Heart right ventricle (tissue), 16 donors: Measurements from ENCODE around the gene GYPC. TPM values are rescaled to one million over a fixed set of nuclear protein-coding genes. Genes with fewer than 3 reads are reported as not detected.

Experiments used
- ATAC-seq, 8 donors: fragments of 200-7000 bp; cut with Tn5 transposase; one replicate each; pipeline ENCODE4 v1.9.1; 2020; ENCODE audit warnings: mild to moderate bottlenecking in 8 of 8, moderate library complexity in 8 of 8, moderate number of reproducible peaks in 1 of 8
- DNase-seq, 2 donors: peaks; one replicate each; pipeline ENCODE4 v3.0.0-alpha.2; 2020
- H3K27ac ChIP-seq, 10 donors: fragments of 200-600 bp; sonication (generic) in 2 of 10; one replicate each; pipeline versions ENCODE4 v1.5.0 to v1.8.0; 2020 to 2022; ENCODE audit warnings: mild to moderate bottlenecking in 3 of 10
- H3K27me3 ChIP-seq, 7 donors: fragments of 200-600 bp; one replicate each; pipeline ENCODE4 v1.8.0; 2021 to 2022; ENCODE audit warnings: mild to moderate bottlenecking in 2 of 7
- H3K36me3 ChIP-seq, 9 donors: fragments of 200-600 bp; sonication (generic) in 1 of 9; one replicate each; pipeline versions ENCODE4 v1.5.0 to v1.8.0; 2020 to 2022; ENCODE audit warnings: mild to moderate bottlenecking in 2 of 9
- H3K4me1 ChIP-seq, 9 donors: fragments of 200-600 bp; sonication (generic) in 1 of 9; one replicate each; pipeline versions ENCODE4 v1.5.0 to v1.8.0; 2020 to 2022; ENCODE audit warnings: mild to moderate bottlenecking in 4 of 9
- H3K4me3 ChIP-seq, 10 donors: fragments of 200-600 bp; sonication (generic) in 2 of 10; one replicate each; pipeline versions ENCODE4 v1.5.0 to v1.8.0; 2020 to 2022; ENCODE audit warnings: mild to moderate bottlenecking in 7 of 10, moderate library complexity in 2 of 10
- H3K9me3 ChIP-seq, 11 donors: fragments of 200-600 bp in 10 of 11; sonication (generic) in 2 of 11; one replicate each; pipeline versions ENCODE4 v1.5.0 to v1.8.0; 2013 to 2022; ENCODE audit warnings: mild to moderate bottlenecking in 2 of 11, control low read depth in 1 of 11, moderate library complexity in 1 of 11
- WGBS, 2 donors: extraction: QIAGEN DNeasy Blood & Tissue Kit; methylation state at CpG; one replicate each; pipeline ENCODE4 v1.1.7; 2013; ENCODE audit warnings: inconsistent platforms in 1 of 2; 5-methylcytosine and 5-hydroxymethylcytosine counted together
- intact Hi-C, 10 donors: fragments of 100-400 bp; cut with DNase I; formaldehyde crosslinking; loops; one replicate each; pipeline versions ENCODE4 v1.11.1 to v1.14.2; 2022
- polyA plus RNA-seq, 2 donors: library from polyadenylated mRNA; stranded (reverse); fragments of 200-250 nt; gene quantifications; one replicate each; pipeline ENCODE4 v1.2.3, GENCODE V29; 2013
- total RNA-seq, 10 donors: library from RNA; stranded (reverse); fragmentation: NEBNext Ultra II Directional in 3 of 10; extraction: Animal tissue kit (Norgen Biotek cat#: 25700) in 3 of 10; gene quantifications; one replicate each; pipeline versions ENCODE4 v1.2.1 to v1.2.4, GENCODE V29; 2021 to 2023
- TF ChIP-seq, protein P1 (sequence below), 9 donors: fragments of 200-600 bp; sonication (generic) in 2 of 9; IDR thresholded peaks; one replicate each; pipeline versions ENCODE4 v1.5.0 to v1.8.0; 2021 to 2022; ENCODE audit warnings: antibody characterized with exemption in 9 of 9, mild to moderate bottlenecking in 5 of 9, moderate library complexity in 1 of 9
- donor health status: Arrhythmogenic right ventricular cardiomyopathy.
- donor health status: ischemic (EF 13 %, LVEDD 7.1; RV severe dilation, severe dysfunction).
- donor health status: healthy with polysubstance abuse.
- donor health status: DM: no; HTN: yes; CAD: no.
- donor health status: DM: no; HTN: no; CAD: no.
- donor health status: ischemic (EF 25% LVEDD 6.9; RV normal size, moderate dysfunction).
- donor health status: ischemic (EF 25% LVEDD 5.7; RV mildly dilated, moderate dysfunction).
- donor health status: healthy.
- donor health status: DM: yes; HTN: yes; CAD: no.
- donor health status: Ischemic cardiomyopathy.
- donor health status: ischemic (EF 35%, LVEDD 5.7; RV mildly dilated, moderate dysfunction).
- donor health status: nonischemic (EF 11% LVEDD 7.7; RV severe dilation, severe dysfunction).
- donor health status: DM: yes; HTN: yes; CAD: no.
- donor health status: PGD.
- donor health status: ischemic (EF 29% LVEDD 5.4; RV normal size, mild dysfunction).
- donor health status: nonischemic (EF 23%, LVEDD 6.1; RV moderate dilation, normal function).

GYPC gene
- total and polyA plus RNA-seq, 12 donors = 80.3 to 408 (median 127) TPM

DNA sequence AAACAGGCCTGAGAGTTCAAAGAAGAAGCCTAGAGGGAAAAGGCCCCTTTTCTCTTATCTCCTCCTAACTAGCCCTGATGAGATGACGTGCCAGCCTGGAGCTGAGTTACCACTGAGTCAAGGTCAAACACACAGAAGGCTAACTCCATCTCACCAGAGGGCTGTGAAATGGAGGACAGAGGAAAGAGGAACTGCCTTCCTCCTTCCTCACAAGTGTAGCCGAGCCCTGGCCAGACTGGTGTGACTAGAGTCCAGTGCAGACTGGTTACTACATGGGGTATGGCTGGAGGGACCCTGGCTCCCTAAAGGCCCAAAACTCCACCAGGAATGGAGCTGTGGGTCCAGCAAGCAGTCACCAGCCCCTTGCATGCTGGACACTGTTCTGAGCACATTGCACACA, 35.7 kb upstream of the GYPC start:
- ATAC-seq (no peak), DNase-seq (no peak)
- Histone ChIP-seq H3K36me3 (no peaks in the 10 kb centered on the region), H3K4me3 (no peak overlapping the region), H3K27me3 (no peaks in the 10 kb centered on the region), H3K27ac (no peak overlapping the region), H3K4me1 (no peaks in the 10 kb centered on the region), H3K9me3 (peaks cover 0 to 22% (median 10%) of the 10 kb centered on the region in 11 donors)
- WGBS, 2 donors = 86 to 93% methylated on average over 2 of the region's 2 CpGs
- TF ChIP-seq, protein P1, sequence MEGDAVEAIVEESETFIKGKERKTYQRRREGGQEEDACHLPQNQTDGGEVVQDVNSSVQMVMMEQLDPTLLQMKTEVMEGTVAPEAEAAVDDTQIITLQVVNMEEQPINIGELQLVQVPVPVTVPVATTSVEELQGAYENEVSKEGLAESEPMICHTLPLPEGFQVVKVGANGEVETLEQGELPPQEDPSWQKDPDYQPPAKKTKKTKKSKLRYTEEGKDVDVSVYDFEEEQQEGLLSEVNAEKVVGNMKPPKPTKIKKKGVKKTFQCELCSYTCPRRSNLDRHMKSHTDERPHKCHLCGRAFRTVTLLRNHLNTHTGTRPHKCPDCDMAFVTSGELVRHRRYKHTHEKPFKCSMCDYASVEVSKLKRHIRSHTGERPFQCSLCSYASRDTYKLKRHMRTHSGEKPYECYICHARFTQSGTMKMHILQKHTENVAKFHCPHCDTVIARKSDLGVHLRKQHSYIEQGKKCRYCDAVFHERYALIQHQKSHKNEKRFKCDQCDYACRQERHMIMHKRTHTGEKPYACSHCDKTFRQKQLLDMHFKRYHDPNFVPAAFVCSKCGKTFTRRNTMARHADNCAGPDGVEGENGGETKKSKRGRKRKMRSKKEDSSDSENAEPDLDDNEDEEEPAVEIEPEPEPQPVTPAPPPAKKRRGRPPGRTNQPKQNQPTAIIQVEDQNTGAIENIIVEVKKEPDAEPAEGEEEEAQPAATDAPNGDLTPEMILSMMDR (IDR thresholded peaks at IDR 0.05) = no peak
- intact Hi-C loops = no loop called here

DNA sequence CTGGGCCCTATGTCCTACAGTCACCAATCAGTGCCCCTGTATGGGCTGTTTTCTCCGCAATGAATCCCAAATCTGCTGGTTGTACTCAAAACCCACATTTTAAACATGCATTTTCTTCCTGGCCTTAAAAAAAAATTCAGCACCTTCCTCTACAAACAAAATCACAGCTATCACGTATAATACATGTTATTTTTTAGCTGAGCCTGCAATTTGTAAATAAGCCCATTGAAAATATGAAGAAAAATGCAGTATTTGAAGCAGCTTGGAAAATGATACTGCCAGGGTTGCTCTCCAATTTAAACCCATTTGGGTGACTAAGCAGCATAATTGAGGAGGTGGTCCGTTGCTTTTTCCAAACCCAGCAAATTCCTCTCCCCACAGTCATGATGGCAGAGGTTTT, 33.0 kb upstream of the GYPC start:
- no peak for DNase-seq
- WGBS, 2 donors = 91 to 92% methylated on average over 3 of the region's 3 CpGs

DNA sequence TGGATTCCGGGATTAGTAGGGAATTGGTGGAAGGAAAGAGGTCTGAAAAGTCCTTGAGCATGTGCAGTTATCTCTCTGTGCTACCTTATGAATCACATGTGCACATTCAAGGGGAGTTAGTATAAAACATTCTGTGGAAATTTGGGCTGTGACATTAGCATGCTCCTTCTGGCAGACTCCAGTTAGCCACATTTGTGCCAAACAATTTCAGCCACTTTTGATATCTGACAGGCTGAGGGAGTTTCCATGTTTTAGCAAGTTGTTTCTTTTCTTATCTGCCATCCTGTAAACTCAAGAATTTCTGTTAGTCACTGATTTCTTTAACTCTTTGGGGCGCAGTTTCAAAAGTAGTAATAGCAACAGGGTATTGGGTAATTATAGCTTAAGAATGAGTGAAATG, 28.3 kb upstream of the GYPC start:
- Histone ChIP-seq H3K27me3 (no peaks in the 10 kb centered on the region), H3K36me3 (no peaks in the 10 kb centered on the region), H3K4me1 (peaks cover 0 to 16% (median 6%) of the 10 kb centered on the region in 9 donors), H3K9me3 (peaks cover 0 to 2% (median 0%) of the 10 kb centered on the region in 11 donors), H3K27ac (no peak overlapping the region), H3K4me3 (no peak overlapping the region)
- 48 to 58% methylated on average over 2 of the region's 2 CpGs for WGBS, 2 donors
- ATAC-seq (peak in 5 of 8 donors; percentile 16 to 80 (median 74)), DNase-seq (peak in 1 of 2 donors; percentile 17)
- intact Hi-C loops = no loop called here
- TF ChIP-seq, protein P1 (IDR thresholded peaks at IDR 0.05) = no peak

More for the DNA sequence above, 33.0 kb upstream of the GYPC start:
- TF ChIP-seq, protein P1 (IDR thresholded peaks at IDR 0.05) = no peak
- Histone ChIP-seq H3K36me3 (no peaks in the 10 kb centered on the region), H3K4me1 (peaks cover 0 to 12% (median 3%) of the 10 kb centered on the region in 9 donors), H3K9me3 (peaks cover 0 to 22% (median 10%) of the 10 kb centered on the region in 11 donors), H3K27me3 (no peaks in the 10 kb centered on the region), H3K27ac (no peak overlapping the region), H3K4me3 (no peak overlapping the region)
- intact Hi-C loops = no loop called here
- ATAC-seq = no peak

DNA sequence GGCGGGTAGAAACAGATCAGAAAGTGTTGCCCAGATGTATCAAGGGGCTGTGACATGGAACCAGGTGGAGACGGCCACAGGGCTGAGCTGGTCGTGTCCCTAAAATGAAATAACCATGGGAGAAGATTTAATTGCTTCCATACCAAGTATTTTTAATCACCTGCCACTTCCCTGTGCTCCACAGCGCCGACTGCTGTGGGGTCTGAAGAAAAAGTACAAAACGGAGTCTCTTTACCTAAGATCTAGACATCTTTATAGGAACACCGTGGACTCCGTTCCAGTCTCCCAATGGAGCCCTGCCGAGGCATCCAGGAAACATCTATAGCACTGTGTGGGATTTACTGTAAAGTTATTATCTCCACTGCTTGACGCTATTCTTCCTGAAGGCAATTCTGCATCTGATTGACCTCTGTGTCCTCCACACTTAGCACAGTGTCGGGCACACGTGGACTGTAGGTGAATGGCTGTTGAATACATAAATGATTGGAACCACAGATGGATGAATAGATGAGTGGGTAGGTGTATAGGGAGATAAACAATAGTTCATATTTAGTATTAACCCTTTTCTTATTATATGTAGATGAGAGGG, 21.6 kb upstream of the GYPC start:
- intact Hi-C loops = no loop called here
- DNase-seq (no peak), ATAC-seq (peak in 1 of 8 donors; percentile 29)

More for the DNA sequence above, 21.6 kb upstream of the GYPC start:
- Histone ChIP-seq H3K27me3 (no peaks in the 10 kb centered on the region), H3K4me3 (no peak overlapping the region), H3K9me3 (no peaks in the 10 kb centered on the region), H3K4me1 (peaks cover 0 to 17% (median 13%) of the 10 kb centered on the region in 9 donors), H3K36me3 (no peaks in the 10 kb centered on the region), H3K27ac (no peak overlapping the region)
- WGBS, 2 donors = 48 to 62% methylated on average over 12 of the region's 12 CpGs
- TF ChIP-seq, protein P1 (IDR thresholded peaks at IDR 0.05) = peak in 7 of 9 donors; percentile 26 to 63 (median 53)
